MM.1S (cell line): Measurements from ENCODE around the gene CDK5.

ENCODE experiments used
- DNase-seq: peaks from one replicate; pipeline ENCODE4 v3.0.0-alpha.2; 2015
- H2AFZ ChIP-seq: fragments of 300-600 bp; sonication (generic); 2 replicates; pipeline ENCODE4 v1.6.0; 2016; ENCODE audit warnings: antibody characterized with exemption, low read length
- H3F3A ChIP-seq: fragments of 300-600 bp; sonication (generic); 2 replicates; pipeline ENCODE4 v1.6.1; 2016; ENCODE audit warnings: mild to moderate bottlenecking, antibody characterized with exemption, low read length, moderate library complexity, mixed read lengths; ENCODE audit not compliant: insufficient read depth
- H3K27ac ChIP-seq: fragments of 300-600 bp; sonication (generic); 2 replicates; pipeline ENCODE4 v1.5.1; 2016; ENCODE audit warnings: mild to moderate bottlenecking, low read length
- H3K27me3 ChIP-seq: fragments of 300-600 bp; sonication (generic); replicated peaks from 2 replicates; pipeline ENCODE4 v1.6.0; 2016; ENCODE audit warnings: low read length; ENCODE audit not compliant: insufficient read depth
- H3K36me3 ChIP-seq: fragments of 300-600 bp; sonication (generic); replicated peaks from 2 replicates; pipeline ENCODE4 v1.6.1; 2016; ENCODE audit warnings: mild to moderate bottlenecking, low read length, mixed read lengths; ENCODE audit not compliant: insufficient read depth
- H3K4me1 ChIP-seq: fragments of 300-600 bp; sonication (generic); 2 replicates; pipeline ENCODE4 v1.6.1; 2016; ENCODE audit warnings: low read length, mixed read lengths
- H3K4me2 ChIP-seq: fragments of 300-600 bp; sonication (generic); 2 replicates; pipeline ENCODE4 v1.6.0; 2016; ENCODE audit warnings: low read depth, low read length
- H3K4me3 ChIP-seq: fragments of 300-600 bp; sonication (generic); 2 replicates; pipeline ENCODE4 v1.5.1; 2016; ENCODE audit warnings: low read length, mixed read lengths
- H3K79me2 ChIP-seq: fragments of 300-600 bp; sonication (generic); 2 replicates; pipeline ENCODE4 v1.6.1; 2016; ENCODE audit warnings: mixed run types, low read length, mixed read lengths
- H3K9ac ChIP-seq: fragments of 300-600 bp; sonication (generic); 2 replicates; pipeline ENCODE4 v1.6.1; 2016; ENCODE audit warnings: low read length, mixed read lengths
- H3K9me2 ChIP-seq: fragments of 300-600 bp; sonication (generic); replicated peaks from 2 replicates; pipeline ENCODE4 v1.6.1; 2016; ENCODE audit warnings: mild to moderate bottlenecking, low read length, mixed read lengths; ENCODE audit not compliant: insufficient read depth
- H3K9me3 ChIP-seq: fragments of 300-600 bp; sonication (generic); replicated peaks from 2 replicates; pipeline ENCODE4 v1.6.1; 2016; ENCODE audit warnings: mild to moderate bottlenecking, low read length, mixed read lengths; ENCODE audit not compliant: insufficient read depth
- H4K20me1 ChIP-seq: fragments of 300-600 bp; sonication (generic); 2 replicates; pipeline ENCODE4 v1.6.1; 2016; ENCODE audit warnings: mild to moderate bottlenecking, low read length, moderate library complexity, mixed read lengths; ENCODE audit not compliant: insufficient read depth
- CTCF ChIP-seq: fragments of 300-600 bp; sonication (generic); IDR thresholded peaks from 2 replicates; pipeline ENCODE4 v1.5.1; 2016; ENCODE audit warnings: antibody characterized with exemption, low read length, mixed read lengths
- EZH2 ChIP-seq: fragments of 300-600 bp; sonication (generic); optimal IDR thresholded peaks from 2 replicates; pipeline ENCODE3; 2017; ENCODE audit warnings: low read depth, mild to moderate bottlenecking, antibody characterized with exemption, low read length, mixed read lengths
- EZH2phosphoT487 ChIP-seq: fragments of 300-600 bp; sonication (generic); IDR thresholded peaks from 2 replicates; pipeline ENCODE4 v1.6.1; 2018; ENCODE audit warnings: antibody characterized with exemption, low read length

Gene CDK5

GRCh38 chr7:151024435-151025056, 33.2 kb downstream of the CDK5 start, which contains the start of gene ATG9B:
TSS of gene ATG9B (minus strand) at chr7:151024494. CDS start at chr7:151024423, 71 bp downstream.
- no peaks in the 10 kb centered on the region for H4K20me1 ChIP-seq
- H3K4me1 ChIP-seq: peaks cover 13% of the 10 kb centered on the region
- H3F3A ChIP-seq: no peaks in the 10 kb centered on the region
- no peaks in the 10 kb centered on the region for H3K36me3 ChIP-seq
- DNase-seq: no peak
- H3K4me3 ChIP-seq: no peak within 1 kb of the TSS
- H3K9ac ChIP-seq: no peak within 1 kb of the TSS
- no peaks in the 10 kb centered on the region for H3K9me3 ChIP-seq
- H3K4me2 ChIP-seq: no peak within 1 kb of the TSS
- H3K27ac ChIP-seq: no peak within 1 kb of the TSS
- peaks cover 19% of the 10 kb centered on the region for H3K27me3 ChIP-seq
- peaks cover 9% of the 10 kb centered on the region for H3K79me2 ChIP-seq
- TF ChIP-seq EZH2phosphoT487 (no peak), CTCF (no peak), EZH2 (no peak)
- no peaks in the 10 kb centered on the region for H3K9me2 ChIP-seq
- H2AFZ ChIP-seq: no peak within 1 kb of the TSS

GRCh38 chr7:151023232-151023631, 34.5 kb downstream of the CDK5 start:
- DNase-seq: no peak
- no peaks in the 10 kb centered on the region for H3K9me2 ChIP-seq
- peaks cover 27% of the 10 kb centered on the region for H3K27me3 ChIP-seq
- peaks cover 13% of the 10 kb centered on the region for H3K4me1 ChIP-seq
- H3K9me3 ChIP-seq: no peaks in the 10 kb centered on the region
- TF ChIP-seq EZH2phosphoT487 (no peak), CTCF (no peak), EZH2 (no peak)
- H3K27ac ChIP-seq: no peak overlapping the region
- no peak overlapping the region for H3K4me2 ChIP-seq
- H3K4me3 ChIP-seq: no peak overlapping the region
- no peaks in the 10 kb centered on the region for H3K79me2 ChIP-seq
- no peak overlapping the region for H2AFZ ChIP-seq
- no peaks in the 10 kb centered on the region for H3K36me3 ChIP-seq
- H4K20me1 ChIP-seq: no peaks in the 10 kb centered on the region
- H3F3A ChIP-seq: no peaks in the 10 kb centered on the region
- H3K9ac ChIP-seq: no peak overlapping the region

- no peaks in the 10 kb centered on the region for H3F3A ChIP-seq
- no peak for DNase-seq
- TF ChIP-seq EZH2 (no peak), CTCF (no peak), EZH2phosphoT487 (no peak)
- no peaks in the 10 kb centered on the region for H3K79me2 ChIP-seq
- H3K4me3 ChIP-seq: no peak overlapping the region
- no peaks in the 10 kb centered on the region for H3K36me3 ChIP-seq
- H4K20me1 ChIP-seq: no peaks in the 10 kb centered on the region
- no peak overlapping the region for H3K4me2 ChIP-seq
- no peaks in the 10 kb centered on the region for H3K9me3 ChIP-seq
- 0 out of 2 replicates have a peak, but pooled peaks cover 3% of the 10 kb centered on the region for H3K4me1 ChIP-seq
- no peak overlapping the region for H3K9ac ChIP-seq
- no peaks in the 10 kb centered on the region for H3K9me2 ChIP-seq
- H3K27me3 ChIP-seq: peaks cover 51% of the 10 kb centered on the region
- H3K27ac ChIP-seq: no peak overlapping the region
- H2AFZ ChIP-seq: no peak overlapping the region
Observed at GRCh38 chr7:151020231-151020630, 37.5 kb downstream of the CDK5 start.
